Spinal cord (tissue), 10 donors: Measurements from ENCODE around the gene AGPAT1. TPM values are rescaled to one million over a fixed set of nuclear protein-coding genes. Genes with fewer than 3 reads are reported as not detected.

ENCODE experiments used
- DNase-seq, 6 donors: peaks; one replicate each; pipeline versions ENCODE4 v3.0.0 to v3.0.0-alpha.2; 2013 to 2015; ENCODE audit warnings: low spot score in 6 of 6, low read depth in 4 of 6
- H3K27ac ChIP-seq: one replicate; pipeline ENCODE4 v1.5.1; 2013; ENCODE audit warnings: low read depth, low read length, control low read depth
- H3K27me3 ChIP-seq: one replicate; pipeline ENCODE4 v1.6.1; 2013; ENCODE audit warnings: low read length; ENCODE audit not compliant: control insufficient read depth, insufficient read depth
- H3K36me3 ChIP-seq: one replicate; pipeline ENCODE4 v1.6.1; 2013; ENCODE audit warnings: low read length; ENCODE audit not compliant: control insufficient read depth, insufficient read depth
- H3K4me1 ChIP-seq: one replicate; pipeline ENCODE4 v1.6.1; 2013; ENCODE audit warnings: low read length; ENCODE audit not compliant: control insufficient read depth, insufficient read depth
- H3K4me3 ChIP-seq: one replicate; pipeline ENCODE4 v1.5.1; 2013; ENCODE audit warnings: low read depth, low read length, control low read depth
- H3K9me3 ChIP-seq: one replicate; pipeline ENCODE4 v1.6.1; 2013; ENCODE audit warnings: low read length; ENCODE audit not compliant: control insufficient read depth, insufficient read depth
- WGBS: methylation state at CpG from one replicate; pipeline ENCODE4 v1.1.5; 2013; ENCODE audit warnings: missing lambda C conversion rate; ENCODE audit not compliant: insufficient coverage; 5-methylcytosine and 5-hydroxymethylcytosine counted together
- polyA plus RNA-seq, 2 donors: library from polyadenylated mRNA; unstranded; fragments of 120-200 nt; gene quantifications; one replicate each; pipeline ENCODE4 v1.2.1, GENCODE V29; 2013; ENCODE audit not compliant: insufficient read length in 2 of 2
- total RNA-seq, 2 donors: library from RNA; depleted of rRNA in 1 of 2; stranded (reverse); fragments of 120-200 nt in 1 of 2; fragments of >200 nt in 1 of 2; gene quantifications; one replicate each; pipeline versions ENCODE4 v1.2.3 to v1.2.4, GENCODE V29; 2013 to 2014
- donor health status: healthy.

The AGPAT1 gene
- total and polyA plus RNA-seq, 4 donors, result 24.0 to 158 (median 117) TPM

- no peak for DNase-seq
- Histone ChIP-seq H3K9me3 (no peaks in the 10 kb centered on the region), H3K4me3 (no peak overlapping the region), H3K36me3 (peaks cover 53% of the 10 kb centered on the region), H3K27ac (no peak overlapping the region), H3K4me1 (peaks cover 25% of the 10 kb centered on the region), H3K27me3 (no peaks in the 10 kb centered on the region)
- 99% methylated on average over 6 of the region's 6 CpGs for WGBS
Measured at GRCh38 chr6:32171234-32171633, 4.7 kb downstream of the AGPAT1 start.

- Histone ChIP-seq H3K36me3 (peaks cover 62% of the 10 kb centered on the region), H3K4me1 (peaks cover 21% of the 10 kb centered on the region)
- 96% methylated on average over 6 of the region's 11 CpGs for WGBS
Measured at GRCh38 chr6:32170294-32170693, 5.6 kb downstream of the AGPAT1 start.

DNA sequence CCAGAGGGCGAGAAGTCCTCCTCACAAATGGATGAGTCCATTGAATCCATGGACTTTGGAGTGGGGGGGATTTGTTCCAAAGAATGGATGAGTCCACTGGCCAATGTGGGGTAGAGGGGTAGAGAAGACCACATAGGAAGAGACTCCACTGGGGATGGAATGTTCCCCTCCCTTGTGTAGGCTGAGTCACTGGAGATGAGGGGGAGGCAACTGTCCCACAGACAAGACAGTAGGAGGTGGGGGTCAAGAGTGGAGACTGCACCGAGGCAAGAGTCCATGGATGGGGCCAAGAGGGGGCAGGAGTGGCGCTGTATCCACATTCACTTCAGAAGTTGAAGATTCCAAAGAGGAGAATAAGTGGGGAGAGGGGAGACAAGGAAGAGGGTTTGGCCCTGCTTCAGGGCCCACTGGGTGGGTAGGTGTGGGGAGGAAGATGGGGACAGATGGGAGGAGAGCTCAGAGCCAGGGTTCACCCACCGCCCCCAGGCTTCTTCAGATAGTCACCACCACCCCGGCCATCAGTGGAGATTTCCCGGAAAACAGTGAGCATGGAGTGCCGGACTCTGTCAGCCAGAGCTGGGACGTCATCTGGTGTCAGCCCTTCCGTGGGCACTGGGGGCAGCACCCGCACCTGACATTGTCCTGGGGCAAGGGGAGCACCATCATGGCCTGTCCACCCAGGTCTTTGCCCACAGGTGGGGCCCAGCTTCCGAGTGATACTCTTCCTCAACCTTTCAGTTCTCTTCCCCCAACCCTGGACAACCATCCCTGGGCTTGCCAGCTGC, 6.9 kb downstream of the AGPAT1 start:
- Histone ChIP-seq H3K9me3 (no peaks in the 10 kb centered on the region), H3K27ac (peak overlapping the region; percentile 50), H3K36me3 (peaks cover 70% of the 10 kb centered on the region), H3K4me1 (peaks cover 21% of the 10 kb centered on the region), H3K27me3 (no peaks in the 10 kb centered on the region), H3K4me3 (no peak overlapping the region)
- no peak for DNase-seq
- WGBS, result 95% methylated on average over 11 of the region's 11 CpGs

More at GRCh38 chr6:32170294-32170693, 5.6 kb downstream of the AGPAT1 start:
- H3K27me3 ChIP-seq, result no peaks in the 10 kb centered on the region
- no peaks in the 10 kb centered on the region for H3K9me3 ChIP-seq
- no peak for DNase-seq
- peak overlapping the region; percentile 50 for H3K27ac ChIP-seq
- H3K4me3 ChIP-seq, result no peak overlapping the region

- Histone ChIP-seq H3K4me1 (peaks cover 21% of the 10 kb centered on the region), H3K9me3 (no peaks in the 10 kb centered on the region), H3K4me3 (no peak overlapping the region), H3K27me3 (no peaks in the 10 kb centered on the region), H3K36me3 (peaks cover 76% of the 10 kb centered on the region), H3K27ac (peak overlapping the region; percentile 47)
- WGBS, result 89% methylated on average over 1 of the region's 2 CpGs
- DNase-seq, result no peak
Measured at GRCh38 chr6:32168350-32168749, 7.5 kb downstream of the AGPAT1 start.

DNA sequence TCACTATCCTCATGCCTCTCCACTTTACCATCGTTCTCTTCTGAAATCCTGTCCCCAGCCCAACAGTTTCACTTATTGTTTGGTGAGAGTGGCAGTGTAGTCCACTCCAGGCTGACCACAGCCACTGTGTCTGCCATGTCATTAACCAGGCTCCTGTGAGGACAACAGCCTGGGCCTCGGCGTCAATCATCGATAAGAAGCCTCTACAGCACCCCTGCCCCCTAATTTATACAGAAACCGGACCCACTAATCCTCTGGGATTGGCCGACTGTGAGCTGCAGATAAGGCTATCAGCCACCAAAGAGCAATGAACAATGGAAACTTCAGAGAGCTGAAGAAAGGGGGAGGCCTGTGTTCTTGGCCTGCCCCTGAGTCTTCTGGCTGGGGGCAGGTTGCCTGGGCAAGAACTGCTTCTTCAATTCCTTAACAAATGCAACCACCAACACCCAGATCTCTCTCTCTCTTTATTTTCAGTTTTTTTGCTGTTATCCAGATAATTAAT, 8.1 kb downstream of the AGPAT1 start:
- 73% methylated on average over 3 of the region's 6 CpGs for WGBS
- peaks cover 82% of the 10 kb centered on the region for H3K36me3 ChIP-seq

GRCh38 chr6:32167154-32167760, 8.6 kb downstream of the AGPAT1 start:
- WGBS, result 80% methylated on average over 32 of the region's 32 CpGs
- no peak for DNase-seq
- H3K36me3 ChIP-seq, result peaks cover 87% of the 10 kb centered on the region
- H3K27me3 ChIP-seq, result no peaks in the 10 kb centered on the region
- peak overlapping the region; percentile 62 for H3K4me3 ChIP-seq
- no peaks in the 10 kb centered on the region for H3K9me3 ChIP-seq
- H3K27ac ChIP-seq, result peak overlapping the region; percentile 6
- H3K4me1 ChIP-seq, result peaks cover 32% of the 10 kb centered on the region

More for the DNA sequence above, 8.1 kb downstream of the AGPAT1 start:
- Histone ChIP-seq H3K27ac (peak overlapping the region; percentile 6), H3K27me3 (no peaks in the 10 kb centered on the region), H3K9me3 (no peaks in the 10 kb centered on the region), H3K4me3 (no peak overlapping the region), H3K4me1 (peaks cover 26% of the 10 kb centered on the region)
- no peak for DNase-seq

DNA sequence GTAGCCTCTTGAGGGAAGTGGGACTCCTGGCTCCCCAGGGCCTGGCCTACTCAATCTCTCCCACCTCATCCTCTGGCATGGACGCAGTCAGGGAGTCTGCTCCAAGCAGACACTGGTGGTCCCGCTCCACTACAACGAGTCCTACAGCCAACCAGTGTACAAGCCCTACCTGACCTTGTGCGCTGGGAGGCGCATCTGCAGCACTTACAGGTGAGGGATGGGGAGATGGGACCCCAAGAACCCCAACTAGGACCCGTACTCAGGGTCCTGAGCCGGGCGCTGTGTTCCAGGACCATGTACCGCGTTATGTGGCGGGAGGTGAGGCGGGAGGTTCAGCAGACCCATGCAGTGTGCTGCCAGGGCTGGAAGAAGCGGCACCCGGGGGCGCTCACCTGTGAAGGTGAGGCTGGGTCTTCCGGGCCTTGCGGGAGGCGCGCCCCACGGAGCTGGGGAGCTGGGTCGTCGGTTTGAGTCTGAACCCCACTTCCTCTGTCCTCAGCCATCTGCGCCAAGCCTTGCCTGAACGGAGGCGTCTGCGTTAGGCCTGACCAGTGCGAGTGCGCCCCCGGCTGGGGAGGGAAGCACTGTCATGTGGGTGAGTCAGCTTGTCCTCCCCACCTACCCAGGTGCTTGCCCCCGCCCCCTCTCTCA, 9.3 kb downstream of the AGPAT1 start:
- no peak for DNase-seq
- Histone ChIP-seq H3K36me3 (peaks cover 91% of the 10 kb centered on the region), H3K9me3 (no peaks in the 10 kb centered on the region), H3K4me1 (peaks cover 33% of the 10 kb centered on the region), H3K4me3 (peak overlapping the region; percentile 62), H3K27ac (peak overlapping the region; percentile 57), H3K27me3 (no peaks in the 10 kb centered on the region)
- WGBS, result 86% methylated on average over 16 of the region's 30 CpGs

- Histone ChIP-seq H3K4me3 (peak within 1 kb of the TSS; percentile 62), H3K36me3 (peaks cover 76% of the 10 kb centered on the region), H3K27ac (peak within 1 kb of the TSS; percentile 68), H3K27me3 (no peaks in the 10 kb centered on the region), H3K9me3 (no peaks in the 10 kb centered on the region), H3K4me1 (peaks cover 25% of the 10 kb centered on the region)
- no peak for DNase-seq
Measured at GRCh38 chr6:32164295-32164694, 11.6 kb downstream of the AGPAT1 start, which contains the start of gene EGFL8. Gene EGFL8 (plus strand): TSS chr6:32164595. CDS start chr6:32166166, 1,571 bp downstream.

DNA sequence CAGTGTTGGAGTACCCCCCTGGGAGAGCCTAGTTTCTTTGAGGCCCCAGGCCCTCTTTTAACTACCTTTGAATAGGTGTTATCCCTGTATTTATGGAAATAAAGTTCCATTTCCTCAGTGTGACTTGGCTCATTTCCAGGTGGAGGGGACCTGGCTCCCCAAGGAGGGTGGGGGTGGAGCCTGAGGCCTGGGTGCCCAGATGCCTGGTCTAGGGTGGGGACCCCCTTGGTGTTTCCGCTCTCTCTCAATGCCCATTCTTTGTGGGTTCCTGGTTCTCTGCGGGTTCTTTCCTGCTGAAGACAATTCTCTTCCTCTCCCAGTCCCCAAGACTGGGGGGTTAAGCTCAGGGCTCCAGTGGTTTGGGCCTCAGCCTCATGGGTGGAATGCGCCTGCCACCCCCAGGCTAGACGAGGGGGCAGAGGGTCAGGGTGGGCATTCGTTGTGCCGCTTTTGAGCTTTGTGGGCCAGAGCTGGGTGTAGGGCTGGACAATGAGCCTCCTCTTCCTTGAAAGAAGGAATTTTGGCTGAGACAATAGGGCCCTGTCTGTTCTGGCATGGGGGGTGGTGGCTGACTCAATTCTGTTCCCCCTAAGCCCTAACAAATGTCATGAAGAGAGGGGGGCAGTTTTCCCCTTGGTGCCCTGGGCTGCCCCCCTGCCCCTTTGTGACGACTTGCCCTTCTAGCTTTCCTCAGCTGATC, 12.2 kb downstream of the AGPAT1 start:
- Histone ChIP-seq H3K4me1 (peaks cover 21% of the 10 kb centered on the region), H3K27me3 (no peaks in the 10 kb centered on the region), H3K9me3 (no peaks in the 10 kb centered on the region), H3K27ac (peak overlapping the region; percentile 68), H3K36me3 (peaks cover 74% of the 10 kb centered on the region), H3K4me3 (peak overlapping the region; percentile 62)
- 71% methylated on average over 6 of the region's 7 CpGs for WGBS
- peak in 1 of 6 donors; percentile 58 for DNase-seq
